MM.1S (cell line): Measurements from ENCODE around the gene GALP.

Experiments used
- DNase-seq: peaks from one replicate; pipeline ENCODE4 v3.0.0-alpha.2; 2015
- H2AFZ ChIP-seq: fragments of 300-600 bp; sonication (generic); 2 replicates; pipeline ENCODE4 v1.6.0; 2016; ENCODE audit warnings: antibody characterized with exemption, low read length
- H3F3A ChIP-seq: fragments of 300-600 bp; sonication (generic); 2 replicates; pipeline ENCODE4 v1.6.1; 2016; ENCODE audit warnings: mild to moderate bottlenecking, antibody characterized with exemption, low read length, moderate library complexity, mixed read lengths; ENCODE audit not compliant: insufficient read depth
- H3K27ac ChIP-seq: fragments of 300-600 bp; sonication (generic); 2 replicates; pipeline ENCODE4 v1.5.1; 2016; ENCODE audit warnings: mild to moderate bottlenecking, low read length
- H3K27me3 ChIP-seq: fragments of 300-600 bp; sonication (generic); replicated peaks from 2 replicates; pipeline ENCODE4 v1.6.0; 2016; ENCODE audit warnings: low read length; ENCODE audit not compliant: insufficient read depth
- H3K36me3 ChIP-seq: fragments of 300-600 bp; sonication (generic); replicated peaks from 2 replicates; pipeline ENCODE4 v1.6.1; 2016; ENCODE audit warnings: mild to moderate bottlenecking, low read length, mixed read lengths; ENCODE audit not compliant: insufficient read depth
- H3K4me1 ChIP-seq: fragments of 300-600 bp; sonication (generic); 2 replicates; pipeline ENCODE4 v1.6.1; 2016; ENCODE audit warnings: low read length, mixed read lengths
- H3K4me2 ChIP-seq: fragments of 300-600 bp; sonication (generic); 2 replicates; pipeline ENCODE4 v1.6.0; 2016; ENCODE audit warnings: low read depth, low read length
- H3K4me3 ChIP-seq: fragments of 300-600 bp; sonication (generic); 2 replicates; pipeline ENCODE4 v1.5.1; 2016; ENCODE audit warnings: low read length, mixed read lengths
- H3K79me2 ChIP-seq: fragments of 300-600 bp; sonication (generic); 2 replicates; pipeline ENCODE4 v1.6.1; 2016; ENCODE audit warnings: mixed run types, low read length, mixed read lengths
- H3K9ac ChIP-seq: fragments of 300-600 bp; sonication (generic); 2 replicates; pipeline ENCODE4 v1.6.1; 2016; ENCODE audit warnings: low read length, mixed read lengths
- H3K9me2 ChIP-seq: fragments of 300-600 bp; sonication (generic); replicated peaks from 2 replicates; pipeline ENCODE4 v1.6.1; 2016; ENCODE audit warnings: mild to moderate bottlenecking, low read length, mixed read lengths; ENCODE audit not compliant: insufficient read depth
- H3K9me3 ChIP-seq: fragments of 300-600 bp; sonication (generic); replicated peaks from 2 replicates; pipeline ENCODE4 v1.6.1; 2016; ENCODE audit warnings: mild to moderate bottlenecking, low read length, mixed read lengths; ENCODE audit not compliant: insufficient read depth
- H4K20me1 ChIP-seq: fragments of 300-600 bp; sonication (generic); 2 replicates; pipeline ENCODE4 v1.6.1; 2016; ENCODE audit warnings: mild to moderate bottlenecking, low read length, moderate library complexity, mixed read lengths; ENCODE audit not compliant: insufficient read depth
- CTCF ChIP-seq: fragments of 300-600 bp; sonication (generic); IDR thresholded peaks from 2 replicates; pipeline ENCODE4 v1.5.1; 2016; ENCODE audit warnings: antibody characterized with exemption, low read length, mixed read lengths
- EZH2 ChIP-seq: fragments of 300-600 bp; sonication (generic); optimal IDR thresholded peaks from 2 replicates; pipeline ENCODE3; 2017; ENCODE audit warnings: low read depth, mild to moderate bottlenecking, antibody characterized with exemption, low read length, mixed read lengths
- EZH2phosphoT487 ChIP-seq: fragments of 300-600 bp; sonication (generic); IDR thresholded peaks from 2 replicates; pipeline ENCODE4 v1.6.1; 2018; ENCODE audit warnings: antibody characterized with exemption, low read length

Gene GALP

GRCh38 chr19:56140583-56141416 is 35.0 kb upstream of the GALP start, which contains the start of gene ZNF444:
Gene ZNF444 (plus strand): TSS chr19:56141287. CDS start chr19:56146912, 5,625 bp downstream.
- H3K9ac ChIP-seq: peak within 1 kb of the TSS; percentile 65
- H3K9me2 ChIP-seq: no peaks in the 10 kb centered on the region
- H3K27me3 ChIP-seq: no peaks in the 10 kb centered on the region
- peak within 1 kb of the TSS; percentile 71 for H2AFZ ChIP-seq
- TF ChIP-seq EZH2 (no peak), CTCF (no peak), EZH2phosphoT487 (no peak)
- no peaks in the 10 kb centered on the region for H4K20me1 ChIP-seq
- peak within 1 kb of the TSS; percentile 77; the same call in 1 of the 2 replicates for H3K4me2 ChIP-seq
- peak within 1 kb of the TSS; percentile 73; the same call in 1 of the 2 replicates for H3K27ac ChIP-seq
- H3K4me1 ChIP-seq: peaks cover 16% of the 10 kb centered on the region
- peak within 1 kb of the TSS; percentile 68 for H3K4me3 ChIP-seq
- H3K79me2 ChIP-seq: peaks cover 24% of the 10 kb centered on the region
- H3F3A ChIP-seq: peaks cover 17% of the 10 kb centered on the region
- DNase-seq: peak; percentile 98
- H3K9me3 ChIP-seq: no peaks in the 10 kb centered on the region
- H3K36me3 ChIP-seq: no peaks in the 10 kb centered on the region

GRCh38 chr19:56141417-56141993 is 34.3 kb upstream of the GALP start:
- Histone ChIP-seq H2AFZ (peak overlapping the region; percentile 71; the same call in 1 of the 2 replicates), H3K79me2 (peaks cover 27% of the 10 kb centered on the region), H3K36me3 (no peaks in the 10 kb centered on the region), H3K9me3 (no peaks in the 10 kb centered on the region), H3F3A (peaks cover 13% of the 10 kb centered on the region), H4K20me1 (no peaks in the 10 kb centered on the region), H3K9ac (peak overlapping the region; percentile 65), H3K9me2 (no peaks in the 10 kb centered on the region), H3K4me2 (peak overlapping the region; percentile 43; the same call in 1 of the 2 replicates), H3K4me3 (peak overlapping the region; percentile 68), H3K4me1 (peaks cover 16% of the 10 kb centered on the region), H3K27ac (no peak overlapping the region), H3K27me3 (no peaks in the 10 kb centered on the region)
- no peak for DNase-seq
- no peak for TF ChIP-seq EZH2phosphoT487
- TF ChIP-seq EZH2: no peak
- no peak for TF ChIP-seq CTCF

- no peaks in the 10 kb centered on the region for H4K20me1 ChIP-seq
- H3F3A ChIP-seq: peaks cover 12% of the 10 kb centered on the region
- no peaks in the 10 kb centered on the region for H3K9me2 ChIP-seq
- TF ChIP-seq CTCF (no peak), EZH2phosphoT487 (no peak), EZH2 (no peak)
- no peak overlapping the region for H2AFZ ChIP-seq
- peaks cover 14% of the 10 kb centered on the region for H3K4me1 ChIP-seq
- no peaks in the 10 kb centered on the region for H3K36me3 ChIP-seq
- no peak overlapping the region for H3K27ac ChIP-seq
- peaks cover 27% of the 10 kb centered on the region for H3K79me2 ChIP-seq
- H3K27me3 ChIP-seq: no peaks in the 10 kb centered on the region
- DNase-seq: no peak
- peak overlapping the region; percentile 43; the same call in 1 of the 2 replicates for H3K4me3 ChIP-seq
- no peak overlapping the region for H3K9ac ChIP-seq
- H3K9me3 ChIP-seq: no peaks in the 10 kb centered on the region
- peak overlapping the region; percentile 43; the same call in 1 of the 2 replicates for H3K4me2 ChIP-seq
Observed at GRCh38 chr19:56142087-56142787, 33.6 kb upstream of the GALP start.
